HG03039 (cell line): ENCODE measurements around the gene SLC9A7.

Source experiments
- ATAC-seq: cut with Tn5 transposase; IDR thresholded peaks from one replicate; pipeline ENCODE4 v1.9.1; 2021; ENCODE audit warnings: mild to moderate bottlenecking, moderate library complexity; ENCODE audit not compliant: unreplicated experiment

SLC9A7 gene

DNA sequence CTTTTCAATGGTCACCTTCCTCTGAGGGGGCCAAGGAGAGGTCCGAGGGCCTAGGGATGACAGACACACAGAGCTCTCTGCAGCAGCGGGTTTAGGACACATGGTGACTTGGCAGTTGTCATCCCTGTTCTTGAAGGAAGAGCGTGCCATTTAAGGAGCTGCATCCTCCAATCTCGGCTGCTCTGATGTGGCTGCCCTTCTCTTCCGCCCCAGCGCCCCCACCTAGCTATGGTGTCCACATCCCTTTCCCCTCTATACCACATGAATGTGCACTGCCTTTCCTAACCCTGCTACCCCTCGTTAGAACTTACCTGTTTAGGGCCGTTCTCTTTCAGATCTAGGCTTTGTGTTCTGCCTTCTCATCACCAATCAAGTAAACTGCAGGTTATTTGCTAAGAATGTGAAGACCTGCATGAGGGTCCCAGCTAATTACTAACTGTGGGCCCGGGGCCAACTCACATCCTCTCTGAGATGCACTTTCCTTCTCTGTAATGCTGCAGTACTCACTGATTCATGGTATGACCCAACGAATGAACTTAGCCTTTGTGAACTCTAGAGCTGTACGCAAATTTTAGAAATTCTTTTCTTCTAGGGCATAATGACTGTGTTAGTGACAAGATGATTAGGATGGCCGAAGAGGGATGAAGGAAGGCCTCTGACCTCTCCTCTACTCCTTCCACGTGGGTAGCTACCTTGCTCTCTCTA, 147.1 kb downstream of the SLC9A7 start:
- no peak for ATAC-seq

DNA sequence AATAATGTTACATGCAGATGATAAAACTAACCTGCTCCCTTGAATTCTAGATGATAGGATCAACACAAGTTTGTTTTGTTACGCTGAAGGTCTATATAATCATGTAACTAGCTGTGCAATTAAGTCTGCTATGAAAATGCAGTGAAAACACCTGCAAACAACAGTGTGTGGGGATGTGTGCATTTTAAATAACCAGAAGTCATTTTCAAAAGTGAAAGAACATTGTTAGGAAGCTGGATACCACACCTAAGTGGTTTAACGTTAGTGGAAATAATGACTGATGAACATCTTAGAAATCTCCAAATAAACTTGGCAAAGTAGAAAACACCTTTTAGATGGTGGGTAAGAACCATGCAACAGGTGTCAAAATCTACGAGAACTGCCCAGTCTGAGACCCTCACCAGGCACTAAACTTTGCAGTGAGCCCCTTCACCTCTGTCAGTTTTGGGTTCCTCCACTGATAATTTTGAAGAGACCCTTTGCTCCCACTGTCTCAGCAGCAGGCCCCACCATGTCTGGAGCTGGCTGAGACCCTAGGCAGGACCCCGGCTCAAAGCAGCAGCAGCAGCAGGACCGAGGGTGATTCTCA, 148.8 kb downstream of the SLC9A7 start:
- ATAC-seq: no peak

GRCh38 chrX:46607916-46608315, 151.0 kb downstream of the SLC9A7 start:
- no peak for ATAC-seq

- ATAC-seq: no peak
These were observed 156.3 kb downstream of the SLC9A7 start for GRCh38 chrX:46602468-46603102.

DNA sequence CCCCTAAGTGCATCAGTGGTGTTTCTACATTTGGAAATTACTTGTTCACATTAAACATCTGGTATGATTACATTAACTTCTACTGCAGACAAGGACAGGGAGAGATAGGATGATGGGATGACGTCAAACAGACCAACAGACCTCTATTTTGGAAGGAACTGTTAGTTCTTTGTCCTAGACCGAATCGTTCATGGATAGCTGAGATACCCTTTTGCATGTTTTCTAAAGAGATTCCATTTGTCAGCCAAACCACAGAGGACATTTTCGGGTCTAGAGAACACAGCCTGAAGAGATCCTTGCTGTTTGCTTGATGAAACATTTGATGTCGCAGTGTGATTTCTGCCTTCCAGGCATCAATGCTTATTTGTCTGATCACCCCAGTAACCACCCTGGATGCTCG, 157.6 kb downstream of the SLC9A7 start:
- ATAC-seq: no peak

- no peak for ATAC-seq
These were observed 159.8 kb downstream of the SLC9A7 start for GRCh38 chrX:46599051-46599560.

GRCh38 chrX:46597771-46598170, 161.1 kb downstream of the SLC9A7 start:
- ATAC-seq: no peak

GRCh38 chrX:46597208-46597607, 161.7 kb downstream of the SLC9A7 start:
- ATAC-seq: no peak

DNA sequence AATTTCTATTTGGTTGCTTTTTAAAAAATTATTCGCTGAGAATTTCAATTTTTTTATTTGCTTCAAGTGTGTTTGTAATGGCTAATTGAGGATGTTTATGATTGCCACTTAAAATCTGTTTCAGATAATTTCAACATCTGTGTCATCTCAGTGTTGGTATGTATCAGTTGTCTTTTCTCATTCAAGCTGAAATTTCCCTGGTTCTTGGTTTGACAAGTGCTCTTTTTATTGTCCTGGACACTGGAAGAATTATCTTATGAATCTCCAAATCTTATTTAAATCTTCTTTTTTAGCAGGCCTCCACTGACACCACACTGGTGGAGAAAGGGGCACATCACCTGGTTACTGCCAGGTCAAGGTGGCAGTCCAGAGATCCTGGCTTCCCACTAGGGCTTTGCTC, 163.8 kb downstream of the SLC9A7 start:
- ATAC-seq: no peak

GRCh38 chrX:46589977-46590723, 168.8 kb downstream of the SLC9A7 start:
- ATAC-seq: no peak

DNA sequence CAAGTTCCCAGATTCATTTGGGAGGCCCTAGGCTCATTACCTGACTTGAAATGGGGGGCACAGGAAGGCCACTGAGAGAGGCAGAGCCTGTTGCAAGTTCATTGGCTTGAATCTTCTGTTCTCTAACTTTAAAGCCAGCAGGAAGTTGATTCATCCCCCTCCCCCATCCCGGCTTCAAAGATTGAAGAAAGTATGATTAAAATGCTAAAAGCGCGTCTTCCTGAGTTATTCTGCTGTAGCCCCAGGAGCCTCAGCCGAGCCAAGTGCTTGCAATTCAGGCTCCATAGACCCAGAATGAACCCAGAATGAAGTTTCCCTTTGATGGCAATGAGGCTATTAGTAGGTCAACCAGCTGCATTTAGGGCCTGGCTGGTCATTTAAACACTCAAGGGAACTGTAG, 170.7 kb downstream of the SLC9A7 start:
- no peak for ATAC-seq

DNA sequence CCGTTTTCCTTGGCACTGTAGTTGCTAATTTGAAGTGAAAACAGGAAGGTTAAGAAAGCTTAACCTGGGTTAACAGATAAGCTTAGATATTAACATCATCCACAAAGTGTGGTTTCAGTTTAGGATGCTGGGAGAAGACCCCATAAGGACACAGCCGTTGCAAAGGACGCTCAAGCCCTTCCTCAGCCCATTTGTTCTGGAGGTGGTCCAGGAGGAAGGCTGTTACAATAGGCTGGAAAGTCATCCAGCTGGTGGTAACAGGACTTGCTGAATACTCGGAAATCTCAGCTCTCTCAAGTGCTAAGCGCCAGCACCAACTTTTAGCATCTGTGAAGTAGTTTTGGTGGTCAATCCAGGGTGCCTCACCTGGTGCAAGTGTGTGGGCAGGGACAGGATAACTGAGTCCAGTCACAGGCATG, 171.2 kb downstream of the SLC9A7 start:
- ATAC-seq: no peak

GRCh38 chrX:46587158-46587557, 171.8 kb downstream of the SLC9A7 start:
- peak; percentile 62 for ATAC-seq

DNA sequence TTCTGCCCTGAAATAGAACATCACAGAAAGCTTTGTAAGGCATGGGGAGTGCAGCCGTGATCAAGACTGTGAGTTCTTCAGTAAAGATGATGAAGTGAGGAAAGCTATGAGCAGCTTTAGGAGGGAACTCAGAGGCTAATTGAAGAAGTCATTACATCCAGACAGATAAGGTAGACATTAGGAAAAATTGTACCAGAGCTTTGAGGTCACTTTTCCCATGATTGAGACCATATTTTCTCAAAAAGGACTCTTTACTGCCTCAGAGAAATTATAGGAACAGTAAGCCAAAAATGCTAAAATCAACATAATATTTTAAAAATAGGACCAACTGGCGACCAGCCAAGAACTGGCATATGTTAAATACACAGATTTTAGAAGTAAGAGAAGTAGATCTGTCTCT, 174.2 kb downstream of the SLC9A7 start:
- ATAC-seq: no peak

DNA sequence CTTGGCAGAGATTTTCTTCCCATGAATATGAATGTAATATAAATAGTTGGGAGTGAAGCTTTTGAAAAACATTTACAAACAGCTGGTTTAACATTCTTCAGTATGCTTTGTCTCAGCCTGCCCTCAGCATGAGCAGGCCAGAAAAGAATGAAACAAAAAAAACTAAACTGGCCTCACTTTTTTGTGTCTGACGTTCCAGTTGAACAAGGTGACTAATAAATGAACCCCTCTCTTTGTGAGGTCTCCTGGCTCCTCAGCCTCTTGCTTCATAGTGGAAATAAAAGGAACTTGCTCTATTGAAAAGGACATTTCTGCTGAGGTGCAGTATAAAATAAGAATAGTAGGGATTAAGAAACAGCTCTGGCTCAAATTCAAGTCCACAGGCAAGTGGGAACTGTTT, 176.0 kb downstream of the SLC9A7 start:
- no peak for ATAC-seq

- ATAC-seq: no peak
These were observed 176.6 kb downstream of the SLC9A7 start for GRCh38 chrX:46582325-46582724.

GRCh38 chrX:46580613-46581012, 178.3 kb downstream of the SLC9A7 start:
- no peak for ATAC-seq

DNA sequence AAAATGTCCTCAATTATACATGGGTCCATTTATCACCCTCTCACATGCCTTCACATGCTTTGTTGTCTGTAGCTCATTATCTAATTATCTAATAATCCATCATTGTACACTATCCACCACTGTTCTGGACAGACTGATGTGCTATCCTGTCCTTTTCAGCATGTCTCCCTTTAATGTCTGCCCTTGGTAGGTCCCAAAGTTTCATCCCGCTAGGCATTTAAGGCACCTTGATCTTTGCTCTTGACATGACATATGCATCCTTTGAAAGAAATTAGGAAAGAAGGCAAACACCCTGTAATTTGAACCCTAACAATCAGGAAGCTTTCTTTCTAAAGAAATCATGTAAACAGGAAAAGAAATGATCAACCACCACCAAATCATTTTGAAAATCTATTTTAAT, 179.7 kb downstream of the SLC9A7 start:
- no peak for ATAC-seq

DNA sequence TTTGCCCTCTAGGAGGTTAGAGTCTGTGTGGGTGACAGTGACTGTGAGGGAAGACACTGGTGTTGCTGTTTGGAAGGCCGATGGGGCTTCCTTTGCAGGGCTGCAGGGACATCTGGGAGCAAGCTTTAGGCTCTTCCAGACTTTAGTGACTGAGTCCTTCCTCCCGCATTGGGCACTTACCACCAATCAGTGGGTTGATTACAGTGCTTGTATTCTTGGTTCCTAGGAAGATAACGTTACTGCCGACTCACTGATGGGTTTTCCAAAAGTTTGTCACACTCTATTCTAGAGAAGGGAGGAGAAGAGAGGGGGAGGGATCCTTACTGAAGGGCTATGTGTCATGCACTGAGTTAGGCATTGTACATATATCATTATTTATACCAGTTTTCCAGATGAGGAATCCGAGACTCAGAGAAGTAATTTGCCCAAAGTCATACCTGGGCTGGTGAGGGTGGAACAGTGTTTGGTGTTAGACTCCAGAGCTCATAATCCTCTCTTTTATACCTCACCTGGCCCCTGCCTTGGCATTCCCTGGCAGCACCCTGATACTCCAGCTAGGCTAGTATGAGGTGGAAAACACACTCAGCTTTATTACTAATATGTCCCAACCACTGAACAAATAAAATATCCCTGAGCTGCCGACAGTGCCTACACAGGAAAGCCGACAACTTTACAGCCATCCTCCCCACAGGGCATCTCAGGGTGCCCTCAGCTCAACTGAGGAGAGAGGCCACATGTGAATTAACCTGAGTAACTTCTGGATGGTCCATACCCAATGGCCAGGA, 181.5 kb downstream of the SLC9A7 start:
- ATAC-seq: no peak

DNA sequence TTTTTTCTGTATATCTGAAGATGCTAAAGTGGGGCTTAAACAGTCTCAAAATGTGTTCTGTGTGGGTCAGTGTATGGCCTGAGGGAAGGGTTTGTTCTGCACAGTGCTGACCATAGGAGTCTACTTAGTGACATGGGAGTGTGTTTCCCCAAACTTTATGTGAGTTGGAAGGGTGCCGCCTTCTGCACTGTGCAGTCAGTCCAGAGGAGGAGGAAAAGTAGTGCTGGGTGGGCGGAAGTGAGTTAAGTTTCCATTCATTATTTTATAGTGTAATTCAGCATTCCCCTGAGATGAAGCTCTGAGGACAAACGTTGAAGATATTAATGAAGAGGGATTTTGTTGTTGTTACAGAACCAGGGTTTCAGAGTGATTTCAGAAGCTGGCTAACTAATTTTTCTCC, 182.5 kb downstream of the SLC9A7 start:
- no peak for ATAC-seq

DNA sequence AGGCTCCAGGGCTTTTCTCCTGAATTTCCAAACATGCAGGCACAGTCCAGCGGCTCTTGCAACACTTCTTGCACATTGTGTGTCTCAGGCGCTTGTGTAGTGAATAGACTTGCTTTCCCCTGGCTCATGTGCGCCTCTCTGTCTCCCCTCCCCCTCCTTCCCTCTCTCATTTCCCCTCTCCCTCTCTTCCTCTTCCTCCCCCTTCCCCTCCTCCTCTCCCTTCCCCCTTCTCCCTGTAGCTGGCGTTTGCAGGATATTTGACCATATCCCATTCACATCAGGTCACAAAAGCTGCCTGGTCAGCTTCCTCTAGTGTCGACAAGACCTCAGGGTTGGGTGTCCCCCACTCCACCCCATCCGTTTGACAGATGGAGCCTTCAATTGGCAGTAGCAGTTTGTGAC, 182.9 kb downstream of the SLC9A7 start:
- no peak for ATAC-seq
